ENCODE results near the gene TNS3.

TNS3 gene

DNA sequence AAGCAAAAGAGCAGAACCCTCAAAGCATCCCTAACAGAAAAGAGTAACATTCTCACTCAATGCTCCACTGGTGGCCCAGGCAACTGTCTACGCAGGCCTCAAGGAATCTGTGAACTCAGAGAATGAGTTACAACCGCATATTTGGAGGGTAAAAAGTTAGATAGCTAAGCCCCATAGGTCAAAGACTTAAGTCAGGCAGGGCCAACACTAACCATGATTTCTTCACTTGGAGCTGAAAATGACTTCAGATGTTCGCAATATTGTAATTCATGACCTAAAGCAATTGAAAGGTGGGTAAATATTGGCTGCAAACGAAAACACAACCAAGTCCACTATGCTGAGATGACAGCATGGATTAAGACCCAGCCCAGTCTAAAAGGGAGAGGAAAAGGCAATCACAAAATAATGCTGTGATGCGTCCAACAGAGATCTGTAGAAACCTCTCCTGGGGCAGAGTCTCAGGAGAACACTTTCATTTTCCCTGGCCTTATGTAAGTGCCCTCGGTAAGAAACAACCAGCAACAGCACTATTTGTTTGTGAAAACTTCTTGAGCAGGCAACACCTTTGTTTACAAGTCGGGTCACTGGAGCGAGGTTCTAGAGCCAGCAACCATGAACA, 176.5 kb downstream of the TNS3 start:
- DNase-seq (ENCODE audit: extremely low read depth, low read depth): no peak
- TF ChIP-seq, protein P1, sequence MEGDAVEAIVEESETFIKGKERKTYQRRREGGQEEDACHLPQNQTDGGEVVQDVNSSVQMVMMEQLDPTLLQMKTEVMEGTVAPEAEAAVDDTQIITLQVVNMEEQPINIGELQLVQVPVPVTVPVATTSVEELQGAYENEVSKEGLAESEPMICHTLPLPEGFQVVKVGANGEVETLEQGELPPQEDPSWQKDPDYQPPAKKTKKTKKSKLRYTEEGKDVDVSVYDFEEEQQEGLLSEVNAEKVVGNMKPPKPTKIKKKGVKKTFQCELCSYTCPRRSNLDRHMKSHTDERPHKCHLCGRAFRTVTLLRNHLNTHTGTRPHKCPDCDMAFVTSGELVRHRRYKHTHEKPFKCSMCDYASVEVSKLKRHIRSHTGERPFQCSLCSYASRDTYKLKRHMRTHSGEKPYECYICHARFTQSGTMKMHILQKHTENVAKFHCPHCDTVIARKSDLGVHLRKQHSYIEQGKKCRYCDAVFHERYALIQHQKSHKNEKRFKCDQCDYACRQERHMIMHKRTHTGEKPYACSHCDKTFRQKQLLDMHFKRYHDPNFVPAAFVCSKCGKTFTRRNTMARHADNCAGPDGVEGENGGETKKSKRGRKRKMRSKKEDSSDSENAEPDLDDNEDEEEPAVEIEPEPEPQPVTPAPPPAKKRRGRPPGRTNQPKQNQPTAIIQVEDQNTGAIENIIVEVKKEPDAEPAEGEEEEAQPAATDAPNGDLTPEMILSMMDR (IDR thresholded peaks at IDR 0.05; ENCODE audit: low read depth, low read length, missing control alignments): no peak
- no peak overlapping the region for H3K4me3 ChIP-seq (replicated peaks; ENCODE audit: low read depth, low read length)

DNA sequence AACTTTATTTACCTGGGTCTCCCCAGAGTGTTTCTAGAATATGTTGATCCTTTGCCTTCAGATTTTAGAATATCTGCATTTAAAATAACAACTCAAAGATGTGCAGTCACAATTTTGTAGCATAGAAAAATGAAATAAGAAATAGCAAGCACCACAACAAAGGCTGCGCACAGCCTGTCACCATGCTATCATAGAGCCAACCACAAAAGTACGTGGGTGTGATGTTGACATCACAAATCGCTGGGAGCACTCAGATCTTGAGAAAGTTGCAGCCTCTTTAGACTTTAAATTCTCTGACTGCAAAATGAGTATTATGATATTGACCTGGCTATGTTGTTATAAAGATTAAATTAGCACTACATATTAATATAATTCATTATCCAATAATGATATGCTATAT, 177.9 kb downstream of the TNS3 start:
- TF ChIP-seq, protein P1 (IDR thresholded peaks at IDR 0.05; ENCODE audit: low read depth, low read length, missing control alignments): no peak
- H3K4me3 ChIP-seq (replicated peaks; ENCODE audit: low read depth, low read length): no peak overlapping the region
- no peak for DNase-seq (ENCODE audit: extremely low read depth, low read depth)

DNA sequence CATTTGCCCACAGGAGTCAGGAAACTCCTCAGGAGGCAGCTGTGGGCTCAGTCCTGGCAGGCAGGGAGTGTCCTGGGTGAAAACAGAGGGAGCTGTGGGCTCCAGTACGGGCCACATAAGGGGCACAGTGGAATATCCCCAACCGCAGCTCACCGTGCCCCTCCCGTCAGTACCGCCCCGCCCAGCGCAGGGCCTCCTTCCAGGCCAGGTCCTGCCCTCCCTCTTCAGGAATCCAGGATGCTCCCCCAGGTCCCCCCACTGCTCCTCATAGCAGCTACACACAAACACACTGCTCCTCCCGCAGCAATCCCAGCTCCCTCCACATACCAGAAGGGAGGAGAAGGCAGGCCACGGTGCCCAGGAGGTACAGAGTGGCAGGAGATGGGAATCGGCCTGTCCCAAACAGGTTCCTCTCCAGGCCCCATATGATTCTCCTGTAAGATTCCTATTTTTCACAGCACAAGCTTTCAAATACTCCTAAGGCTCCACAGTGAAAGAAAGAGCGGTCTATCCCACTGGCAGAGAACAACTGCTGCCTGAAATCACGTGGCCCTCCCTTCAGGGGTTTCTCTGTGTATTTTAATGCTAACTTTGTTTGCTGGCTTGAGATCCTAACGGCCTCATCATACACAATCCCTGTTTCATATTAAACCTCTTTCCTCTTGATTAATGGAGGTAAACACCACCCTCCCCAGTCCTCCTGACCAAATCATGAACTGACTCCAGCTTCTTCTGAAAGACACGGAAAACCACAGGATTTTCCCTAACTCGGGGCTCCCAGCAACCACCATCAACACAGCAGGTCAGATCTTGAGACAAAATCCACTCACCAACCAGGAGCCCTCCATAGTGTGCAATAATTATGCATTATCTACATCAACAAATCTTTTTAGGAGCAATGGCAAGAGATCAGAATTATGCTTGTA, 178.7 kb downstream of the TNS3 start:
- H3K4me3 ChIP-seq (replicated peaks; ENCODE audit: low read depth, low read length): no peak overlapping the region
- TF ChIP-seq, protein P1 (IDR thresholded peaks at IDR 0.05; ENCODE audit: low read depth, low read length, missing control alignments): no peak
- no peak for DNase-seq (ENCODE audit: extremely low read depth, low read depth)

DNA sequence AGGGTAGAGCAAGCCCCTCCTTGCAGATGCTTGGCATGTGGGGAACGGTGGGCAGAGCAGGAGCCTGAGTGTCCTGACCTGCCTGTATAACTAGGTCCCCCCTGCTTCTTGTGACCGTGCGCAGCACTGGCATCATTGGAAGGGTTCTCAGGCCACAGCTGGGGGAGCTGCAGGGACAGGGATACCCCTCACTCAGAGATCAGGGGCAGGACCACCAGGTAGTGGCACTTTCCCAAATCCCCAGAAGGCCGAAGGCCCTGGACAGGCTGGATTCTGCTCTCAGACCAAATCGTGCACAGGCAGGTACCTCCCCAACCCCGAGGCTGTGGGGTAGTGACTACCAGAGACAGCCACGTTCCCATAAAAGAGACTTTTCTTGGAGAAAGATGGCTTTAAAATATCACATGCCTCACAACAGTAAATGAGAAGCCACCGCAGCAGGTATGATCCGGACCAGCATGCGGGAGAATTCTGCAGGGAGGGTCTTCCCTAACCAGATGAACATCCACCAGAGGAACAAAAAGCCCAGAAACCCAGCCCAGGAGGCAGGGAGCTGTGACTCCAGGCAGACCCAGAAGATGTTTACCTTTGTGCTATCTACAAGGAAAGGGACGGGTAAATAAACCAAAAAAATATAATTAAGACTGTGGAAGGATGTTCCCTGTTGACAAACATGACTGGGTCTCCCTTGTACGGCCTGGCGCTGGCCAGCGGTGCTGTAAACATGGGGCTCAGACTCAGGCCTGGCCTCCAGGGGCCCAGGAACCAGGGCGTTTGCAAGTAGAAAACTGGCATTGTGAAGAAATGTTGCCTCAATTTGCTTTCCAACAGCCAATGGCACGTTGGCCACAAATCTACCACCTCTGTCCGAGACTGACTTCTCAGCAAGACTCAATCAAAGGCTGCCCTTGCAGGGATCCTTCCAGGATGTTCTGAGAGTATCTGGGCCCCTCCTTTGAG, 180.0 kb downstream of the TNS3 start:
- no peak for DNase-seq (ENCODE audit: extremely low read depth, low read depth)
- no peak overlapping the region for H3K4me3 ChIP-seq (replicated peaks; ENCODE audit: low read depth, low read length)
- TF ChIP-seq, protein P1 (IDR thresholded peaks at IDR 0.05; ENCODE audit: low read depth, low read length, missing control alignments): no peak

DNA sequence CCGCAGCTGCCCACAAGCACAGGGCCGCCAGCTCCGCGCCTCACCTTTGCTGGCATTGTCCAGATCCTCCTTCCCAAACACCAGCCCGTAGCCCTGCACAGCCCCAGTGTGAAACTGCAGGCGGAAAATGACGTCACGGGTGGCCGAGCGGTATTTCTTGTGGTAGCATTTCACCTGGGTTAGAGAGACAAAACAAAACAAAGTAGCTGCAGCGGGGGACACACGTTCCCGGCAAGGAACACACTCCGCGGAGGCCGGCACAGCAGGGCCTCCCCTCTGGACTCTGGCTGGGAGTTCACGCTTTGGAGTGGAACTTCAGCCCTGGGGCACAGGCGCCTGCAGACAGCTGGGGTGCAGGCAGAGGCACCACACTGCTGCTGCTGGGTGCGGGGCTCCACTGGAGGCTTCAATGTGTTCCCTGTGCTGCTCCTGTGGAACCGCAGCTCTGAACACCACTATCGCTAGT, 181.1 kb downstream of the TNS3 start:
- no peak for DNase-seq (ENCODE audit: extremely low read depth, low read depth)
- TF ChIP-seq, protein P1 (IDR thresholded peaks at IDR 0.05; ENCODE audit: low read depth, low read length, missing control alignments): no peak
- H3K4me3 ChIP-seq (replicated peaks; ENCODE audit: low read depth, low read length): no peak overlapping the region

DNA sequence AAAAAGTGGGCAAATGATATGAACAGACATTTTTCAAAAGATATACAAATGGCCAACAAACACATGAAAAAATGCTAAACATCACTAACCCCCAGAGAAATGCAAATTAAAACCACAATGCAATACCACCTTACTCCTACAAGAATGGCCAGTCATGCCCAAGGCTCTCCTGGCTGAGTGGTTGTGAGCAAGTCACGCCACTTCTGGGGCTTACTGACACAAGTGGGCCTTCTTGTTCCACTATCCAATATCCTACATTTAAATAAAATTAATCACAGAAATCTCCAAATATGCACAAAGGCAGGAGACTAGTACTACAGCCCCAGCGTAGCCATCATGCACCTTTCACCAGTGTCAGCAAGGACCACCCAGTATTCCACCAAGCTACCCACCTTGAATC, 181.9 kb downstream of the TNS3 start:
- DNase-seq (ENCODE audit: extremely low read depth, low read depth): no peak
- TF ChIP-seq, protein P1 (IDR thresholded peaks at IDR 0.05; ENCODE audit: low read depth, low read length, missing control alignments): no peak
- no peak overlapping the region for H3K4me3 ChIP-seq (replicated peaks; ENCODE audit: low read depth, low read length)

Data from HFF-Myc (cell line).